Pancreas (tissue), 10 donors: ENCODE results near the gene F12. TPM values are rescaled to one million over a fixed set of nuclear protein-coding genes. Genes with fewer than 3 reads are reported as not detected.

Experiments used
- ATAC-seq, 4 donors: fragments of 200-7000 bp; cut with Tn5 transposase; one replicate each; pipeline versions ENCODE4 v1.8.0 to v1.9.1; 2020; ENCODE audit warnings: mild to moderate bottlenecking in 4 of 4, moderate library complexity in 4 of 4
- DNase-seq, 6 donors: peaks; one replicate each; pipeline ENCODE4 v3.0.0-alpha.2; 2020
- FAIRE-seq: peaks from 2 replicates; lab custom pipeline; 2012; peaks lifted over from hg19 to GRCh38; lab: Jason Lieb, UNC
- H3K27ac ChIP-seq, 4 donors: fragments of 200-600 bp; sonication (generic); 1 replicate in 3 of 4; 2 replicates in 1 of 4; pipeline versions ENCODE4 v1.5.0 to v1.8.0; 2020
- H3K27me3 ChIP-seq, 4 donors: fragments of 200-600 bp; one replicate each; pipeline ENCODE4 v1.8.0; 2021
- H3K36me3 ChIP-seq, 3 donors: fragments of 200-600 bp; sonication (generic) in 1 of 3; one replicate each; pipeline versions ENCODE4 v1.5.0 to v1.8.0; 2020 to 2021
- H3K4me1 ChIP-seq, 3 donors: fragments of 200-600 bp; one replicate each; pipeline ENCODE4 v1.8.0; 2021
- H3K4me3 ChIP-seq, 4 donors: fragments of 200-600 bp; sonication (generic) in 2 of 4; one replicate each; pipeline versions ENCODE4 v1.5.0 to v1.8.0; 2020 to 2021
- H3K9me3 ChIP-seq, 4 donors: fragments of 200-600 bp; one replicate each; pipeline ENCODE4 v1.8.0; 2021
- CTCF ChIP-seq, 4 donors: fragments of 200-600 bp; sonication (generic) in 3 of 4; IDR thresholded peaks; one replicate each; pipeline versions ENCODE4 v1.5.0 to v1.8.0; 2021; ENCODE audit warnings: antibody characterized with exemption in 4 of 4
- WGBS, 2 donors: extraction: QIAGEN DNeasy Blood & Tissue Kit; methylation state at CpG; one replicate each; pipeline ENCODE4 v1.1.7; 2013; 5-methylcytosine and 5-hydroxymethylcytosine counted together
- intact Hi-C, 3 donors: fragments of 100-400 bp; cut with DNase I; formaldehyde crosslinking; loops; one replicate each; pipeline versions ENCODE4 v1.11.1 to v1.14.2; 2022
- polyA plus RNA-seq, 2 donors: library from polyadenylated mRNA; stranded (reverse); fragments of 200-250 nt; gene quantifications; one replicate each; pipeline ENCODE4 v1.2.3, GENCODE V29; 2013
- total RNA-seq, 6 donors: library from RNA; stranded (reverse); fragmentation: NEBNext Ultra II Directional in 4 of 6; extraction: Animal tissue kit (Norgen Biotek cat#: 25700) in 4 of 6; gene quantifications; one replicate each; pipeline versions ENCODE4 v1.2.1 to v1.2.4, GENCODE V29; 2021 to 2023
- donor health status: healthy with polysubstance abuse.
- donor health status: DM: no; HTN: no; CAD: no; lungs with moderate emphysema.
- donor health status: DM: no; HTN: no; CAD: no.
- donor health status: control.
- donor health status: control.
- donor health status: Bipolar disorder and iron deficiency.
- donor health status: DM: yes; HTN: yes; CAD: no.
- donor health status: DM: no; HTN: no; CAD: no.
- donor health status: DM: no; HTN: no; CAD: no.
- donor health status: DM: yes; HTN: yes; CAD: no.

The F12 gene
- total and polyA plus RNA-seq, 8 donors: 0.83 to 2.6 (median 1.8) TPM

GRCh38 chr5:177359451-177359851 is 49.9 kb downstream of the F12 start:
- peak in 2 of 6 donors; percentile 14 to 54 for DNase-seq
- H3K27ac ChIP-seq: no peak overlapping the region
- H3K36me3 ChIP-seq: no peaks in the 10 kb centered on the region
- H3K27me3 ChIP-seq: no peaks in the 10 kb centered on the region
- no peaks in the 10 kb centered on the region for H3K9me3 ChIP-seq
- no peak for ATAC-seq
- peaks cover 0 to 7% (median 0%) of the 10 kb centered on the region in 3 donors for H3K4me1 ChIP-seq
- H3K4me3 ChIP-seq: no peak overlapping the region
- FAIRE-seq: no peak
- no peak for TF ChIP-seq CTCF (IDR thresholded peaks at IDR 0.05)
- intact Hi-C loops: no loop called here
- WGBS, 2 donors: 69 to 79% methylated on average over 6 of the region's 6 CpGs

GRCh38 chr5:177358370-177358819 is 51.0 kb downstream of the F12 start:
- WGBS, 2 donors: 22 to 23% methylated on average over 5 of the region's 5 CpGs

GRCh38 chr5:177357459-177358351 is 51.7 kb downstream of the F12 start, which contains the start of gene RGS14:
RGS14 (plus strand) TSS chr5:177357924; CDS start chr5:177358025, 101 bp downstream.
- Histone ChIP-seq H3K27me3 (no peaks in the 10 kb centered on the region), H3K4me3 (peak within 1 kb of the TSS in 1 of 4 donors; percentile 39), H3K27ac (no peak within 1 kb of the TSS), H3K9me3 (no peaks in the 10 kb centered on the region), H3K4me1 (peaks cover 0 to under 1% (median 0%) of the 10 kb centered on the region in 3 donors), H3K36me3 (no peaks in the 10 kb centered on the region)
- 60 to 70% methylated on average over 36 to 37 of the region's 37 CpGs for WGBS, 2 donors
- ATAC-seq (peak in 3 of 4 donors; percentile 59 to 67 (median 64)), FAIRE-seq (no peak), DNase-seq (peak in 2 of 6 donors; percentile 44 to 75)
- intact Hi-C loops: no loop called here
- TF ChIP-seq CTCF (IDR thresholded peaks at IDR 0.05): no peak

More at GRCh38 chr5:177358370-177358819, 51.0 kb downstream of the F12 start:
- no peaks in the 10 kb centered on the region for H3K9me3 ChIP-seq
- no peaks in the 10 kb centered on the region for H3K27me3 ChIP-seq
- no peak for ATAC-seq
- TF ChIP-seq CTCF (IDR thresholded peaks at IDR 0.05): no peak
- no peak for FAIRE-seq
- H3K27ac ChIP-seq: no peak overlapping the region
- peaks cover 0 to 2% (median 0%) of the 10 kb centered on the region in 3 donors for H3K4me1 ChIP-seq
- no peaks in the 10 kb centered on the region for H3K36me3 ChIP-seq
- intact Hi-C loops: no loop called here
- H3K4me3 ChIP-seq: peak overlapping the region in 1 of 4 donors; percentile 39
- peak in 1 of 6 donors; percentile 12 for DNase-seq

GRCh38 chr5:177357146-177357458 is 52.3 kb downstream of the F12 start:
- WGBS, 2 donors: 83 to 89% methylated on average over 5 of the region's 5 CpGs
- no peaks in the 10 kb centered on the region for H3K27me3 ChIP-seq
- H3K9me3 ChIP-seq: no peaks in the 10 kb centered on the region
- DNase-seq (no peak), FAIRE-seq (no peak), ATAC-seq (no peak)
- no peaks in the 10 kb centered on the region for H3K4me1 ChIP-seq
- intact Hi-C loops: no loop called here
- no peaks in the 10 kb centered on the region for H3K36me3 ChIP-seq
- no peak overlapping the region for H3K27ac ChIP-seq
- no peak overlapping the region for H3K4me3 ChIP-seq
- TF ChIP-seq CTCF (IDR thresholded peaks at IDR 0.05): no peak

GRCh38 chr5:177356746-177357145 is 52.6 kb downstream of the F12 start:
- H3K4me3 ChIP-seq: no peak overlapping the region
- intact Hi-C loops: no loop called here
- no peak overlapping the region for H3K27ac ChIP-seq
- no peaks in the 10 kb centered on the region for H3K9me3 ChIP-seq
- no peaks in the 10 kb centered on the region for H3K4me1 ChIP-seq
- 67 to 76% methylated on average over 3 of the region's 3 CpGs for WGBS, 2 donors
- no peak for FAIRE-seq
- no peak for TF ChIP-seq CTCF (IDR thresholded peaks at IDR 0.05)
- ATAC-seq: no peak
- no peaks in the 10 kb centered on the region for H3K27me3 ChIP-seq
- peak in 2 of 6 donors; percentile 1 for DNase-seq
- no peaks in the 10 kb centered on the region for H3K36me3 ChIP-seq
